ENCODE measurements around the gene MPC1L. TPM values are rescaled to one million over a fixed set of nuclear protein-coding genes. Genes with fewer than 3 reads are reported as not detected.
"Not testable (repeated sequence)": the region's sequence is repeated elsewhere in the genome, so short reads cannot be mapped to it uniquely, and the experiment has no call there.

The MPC1L gene
- total RNA-seq, 1 experiment from 2014 or later, result not detected

- TF ChIP-seq EZH2phosphoT487 (IDR thresholded peaks at IDR 0.05; ENCODE audit: borderline replicate concordance) (no peak), SRF (IDR thresholded peaks at IDR 0.05; ENCODE audit: low read depth) (no peak), POLR2AphosphoS5 (IDR thresholded peaks at IDR 0.05; ENCODE audit: low read depth, low read length) (peak; percentile 66), POLR2A (IDR thresholded peaks at IDR 0.05; ENCODE audit: borderline replicate concordance, extremely low read depth, insufficient read depth, insufficient read length) (no peak)
Observed at GRCh38 chrX:40580537-40581335, 42.5 kb upstream of the MPC1L start, which contains the start of gene ATP6AP2 (continued).

- intact Hi-C loops (cut with micrococcal nuclease), result no loop called here
- no peaks in the 10 kb centered on the region for H4K20me1 ChIP-seq (ENCODE audit: insufficient read depth)
- no peaks in the 10 kb centered on the region for H3K9me2 ChIP-seq (ENCODE audit: insufficient read depth)
- peaks cover 0 to 11% of the 10 kb centered on the region in 2 experiments; a peak in 2 of 4 replicates for H3K4me1 ChIP-seq (ENCODE audit: control insufficient read depth in 1 of 2, insufficient read depth in 2 of 2, low read length in 2 of 2)
- no peaks in the 10 kb centered on the region for H3K27me3 ChIP-seq (ENCODE audit: insufficient read depth, low read length)
- ChIA-PET RAD21 (ENCODE audit: low non-redundant PET in 1 of 2, low total read pairs in 2 of 2, uncharacterized antibody in 2 of 2, unreplicated experiment in 2 of 2) (no interaction called here), POLR2A (no interaction called here), CTCF (no interaction called here)
- TF ChIP-seq SP1 (IDR thresholded peaks at IDR 0.05; ENCODE audit: low read depth) (no peak), ZFX (IDR thresholded peaks at IDR 0.05) (0 out of 2 replicates have a peak, but pooled peaks have one; percentile 3)
- H3K27ac ChIP-seq (ENCODE audit: low read depth, low read length), result no peak overlapping the region; the same call in 1 of the 2 replicates
- peak overlapping the region; percentile 79 for H3K4me2 ChIP-seq (ENCODE audit: low read length)
- TSS peak; percentile 53 for BruUV-seq (replicated peaks)
- no peaks in the 10 kb centered on the region for H3K36me3 ChIP-seq (ENCODE audit: control insufficient read depth in 1 of 2, insufficient read depth in 2 of 2, low read length in 2 of 2)
- H3K79me2 ChIP-seq (ENCODE audit: insufficient read depth, low read length), result peaks cover 8% of the 10 kb centered on the region
- peak overlapping the region; percentile 68 for H3K9ac ChIP-seq (ENCODE audit: low read length)
- H2AFZ ChIP-seq (ENCODE audit: low read depth, low read length, poor library complexity, severe bottlenecking), result no peak overlapping the region
- no peak for DNase-seq (ENCODE audit: low read depth, low spot score)
- H3K9me3 ChIP-seq (ENCODE audit: control insufficient read depth in 1 of 2, insufficient read depth in 1 of 2, low read depth in 1 of 2, low read length in 2 of 2), result no peaks in the 10 kb centered on the region
- no peak for ATAC-seq
- peak overlapping the region; percentile 64 to 70 for H3K4me3 ChIP-seq (replicated peaks in 1 of 2; ENCODE audit: low read depth in 1 of 2, low read length in 2 of 2)
Observed at GRCh38 chrX:40581336-40581920, 41.8 kb upstream of the MPC1L start.

GRCh38 chrX:40582178-40582577, 41.0 kb upstream of the MPC1L start:
- H4K20me1 ChIP-seq (ENCODE audit: insufficient read depth); BruUV-seq (replicated peaks); RAD21 ChIA-PET (ENCODE audit: low non-redundant PET in 1 of 2, low total read pairs in 2 of 2, uncharacterized antibody in 2 of 2, unreplicated experiment in 2 of 2); CTCF ChIA-PET; H3K9me2 ChIP-seq (ENCODE audit: insufficient read depth); H3K9ac ChIP-seq (ENCODE audit: low read length); ATAC-seq; H3K36me3 ChIP-seq (ENCODE audit: control insufficient read depth in 1 of 2, insufficient read depth in 2 of 2, low read length in 2 of 2); DNase-seq (ENCODE audit: low read depth, low spot score); H3K27me3 ChIP-seq (ENCODE audit: insufficient read depth, low read length); H3K27ac ChIP-seq (ENCODE audit: low read depth, low read length); H3K9me3 ChIP-seq (ENCODE audit: control insufficient read depth in 1 of 2, insufficient read depth in 1 of 2, low read depth in 1 of 2, low read length in 2 of 2); POLR2A ChIA-PET; intact Hi-C loops (cut with micrococcal nuclease); H2AFZ ChIP-seq (ENCODE audit: low read depth, low read length, poor library complexity, severe bottlenecking): not testable (repeated sequence)
- Histone ChIP-seq H3K4me3 (replicated peaks in 1 of 2; ENCODE audit: low read depth in 1 of 2, low read length in 2 of 2) (peak overlapping the region; percentile 64 to 70; a peak in 2 of 4 replicates), H3K79me2 (ENCODE audit: insufficient read depth, low read length) (peaks cover 11% of the 10 kb centered on the region), H3K4me1 (ENCODE audit: control insufficient read depth in 1 of 2, insufficient read depth in 2 of 2, low read length in 2 of 2) (peaks cover 0 to 11% of the 10 kb centered on the region in 2 experiments; a peak in 2 of 4 replicates), H3K4me2 (ENCODE audit: low read length) (peak overlapping the region; percentile 79)
